HL-60 (cell line): Measurements from ENCODE around the gene PPP1R9B.

Experiments used
- DNase-seq, 2 experiments: peaks; one replicate each; pipeline ENCODE4 v3.0.0-alpha.2; 2010 to 2020; ENCODE audit warnings: low read depth in 1 of 2, low spot score in 1 of 2
- H3K27ac ChIP-seq: fragments of 250-450 bp; sonication (Bioruptor Pico); replicated peaks from 2 replicates; pipeline ENCODE4 v1.5.1; 2020; ENCODE audit warnings: mild to moderate bottlenecking, moderate library complexity
- H3K27me3 ChIP-seq: fragments of 250-450 bp; sonication (Bioruptor Pico); 2 replicates; pipeline ENCODE4 v1.5.1; 2021; ENCODE audit warnings: mild to moderate bottlenecking, moderate library complexity; ENCODE audit not compliant: insufficient read depth, poor library complexity, severe bottlenecking
- H3K4me3 ChIP-seq: replicated peaks from 2 replicates; pipeline ENCODE4 v1.5.1; 2011; ENCODE audit warnings: mild to moderate bottlenecking, control low read depth, low read length; ENCODE audit not compliant: insufficient read depth
- GABPA ChIP-seq: IDR thresholded peaks from 2 replicates; pipeline ENCODE4 v1.6.1; 2012; ENCODE audit warnings: low read depth
- POLR2AphosphoS5 ChIP-seq: IDR thresholded peaks from 2 replicates; pipeline ENCODE4 v1.6.1; 2012; ENCODE audit warnings: low read depth
- REST ChIP-seq: IDR thresholded peaks from 2 replicates; pipeline ENCODE4 v1.6.1; 2012; ENCODE audit warnings: low read depth; ENCODE audit not compliant: insufficient replicate concordance
- SPI1 ChIP-seq: IDR thresholded peaks from 2 replicates; pipeline ENCODE4 v1.6.1; 2012; ENCODE audit warnings: low read depth, mild to moderate bottlenecking, borderline replicate concordance
- TF ChIP-seq, protein P1 (sequence below): IDR thresholded peaks from one replicate; pipeline ENCODE4 v1.5.1; 2011; ENCODE audit warnings: low read length, control low read depth, inconsistent platforms; ENCODE audit not compliant: insufficient read depth

The PPP1R9B gene

GRCh38 chr17:50172130-50172529, 21.7 kb upstream of the PPP1R9B start:
- TF ChIP-seq, protein P1, sequence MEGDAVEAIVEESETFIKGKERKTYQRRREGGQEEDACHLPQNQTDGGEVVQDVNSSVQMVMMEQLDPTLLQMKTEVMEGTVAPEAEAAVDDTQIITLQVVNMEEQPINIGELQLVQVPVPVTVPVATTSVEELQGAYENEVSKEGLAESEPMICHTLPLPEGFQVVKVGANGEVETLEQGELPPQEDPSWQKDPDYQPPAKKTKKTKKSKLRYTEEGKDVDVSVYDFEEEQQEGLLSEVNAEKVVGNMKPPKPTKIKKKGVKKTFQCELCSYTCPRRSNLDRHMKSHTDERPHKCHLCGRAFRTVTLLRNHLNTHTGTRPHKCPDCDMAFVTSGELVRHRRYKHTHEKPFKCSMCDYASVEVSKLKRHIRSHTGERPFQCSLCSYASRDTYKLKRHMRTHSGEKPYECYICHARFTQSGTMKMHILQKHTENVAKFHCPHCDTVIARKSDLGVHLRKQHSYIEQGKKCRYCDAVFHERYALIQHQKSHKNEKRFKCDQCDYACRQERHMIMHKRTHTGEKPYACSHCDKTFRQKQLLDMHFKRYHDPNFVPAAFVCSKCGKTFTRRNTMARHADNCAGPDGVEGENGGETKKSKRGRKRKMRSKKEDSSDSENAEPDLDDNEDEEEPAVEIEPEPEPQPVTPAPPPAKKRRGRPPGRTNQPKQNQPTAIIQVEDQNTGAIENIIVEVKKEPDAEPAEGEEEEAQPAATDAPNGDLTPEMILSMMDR: no peak
- TF ChIP-seq REST: no peak
- TF ChIP-seq POLR2AphosphoS5: no peak
- no peak for TF ChIP-seq SPI1
- no peak for TF ChIP-seq GABPA
- H3K27ac ChIP-seq: no peak overlapping the region

DNA sequence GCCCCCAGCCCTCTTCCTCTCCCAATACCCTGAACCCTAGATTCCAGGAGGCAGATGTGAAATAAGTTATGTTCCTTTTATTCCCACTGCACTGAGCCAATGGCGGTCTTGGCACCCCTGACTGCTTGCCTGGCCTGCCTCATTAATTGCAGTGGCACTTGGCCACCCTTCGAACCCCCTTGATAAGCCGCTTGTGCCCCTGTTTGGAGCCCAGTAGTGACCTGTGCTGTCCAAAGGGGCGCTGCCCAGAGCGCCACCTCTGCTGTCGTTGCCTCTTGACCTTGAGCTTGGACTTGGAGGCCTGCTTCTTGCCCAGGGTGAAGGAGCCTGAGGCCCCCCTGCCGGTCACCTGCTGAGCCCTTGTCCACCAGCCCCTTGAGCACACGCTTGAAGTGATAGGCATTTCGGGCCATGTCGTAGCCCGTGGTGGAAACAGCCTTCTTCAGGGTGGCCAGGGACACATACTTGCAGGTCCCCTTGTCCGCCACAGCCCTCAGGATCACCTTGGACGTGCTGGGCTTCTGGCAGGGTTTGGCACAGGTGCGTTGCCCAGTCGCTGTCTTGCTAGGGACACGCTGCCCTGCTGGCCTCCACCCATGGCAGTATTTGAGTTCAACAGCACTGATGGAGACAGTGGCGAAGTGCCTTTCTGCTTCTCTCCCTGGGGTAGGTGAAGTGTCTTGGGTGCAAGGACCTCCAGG, 21.0 kb upstream of the PPP1R9B start:
- DNase-seq: no peak
- Histone ChIP-seq H3K4me3 (no peak overlapping the region), H3K27me3 (peaks cover 5% of the 10 kb centered on the region), H3K27ac (no peak overlapping the region)
- TF ChIP-seq SPI1 (no peak), REST (no peak), POLR2AphosphoS5 (no peak), GABPA (no peak)
- TF ChIP-seq, protein P1: no peak

More at GRCh38 chr17:50172130-50172529, 21.7 kb upstream of the PPP1R9B start:
- H3K4me3 ChIP-seq: no peak overlapping the region
- peaks cover 5% of the 10 kb centered on the region for H3K27me3 ChIP-seq
- no peak for DNase-seq

- DNase-seq: no peak
- Histone ChIP-seq H3K27me3 (peaks cover 5% of the 10 kb centered on the region), H3K4me3 (no peak overlapping the region), H3K27ac (no peak overlapping the region)
- TF ChIP-seq, protein P1: no peak
- TF ChIP-seq POLR2AphosphoS5: no peak
- no peak for TF ChIP-seq SPI1
- TF ChIP-seq GABPA: no peak
- TF ChIP-seq REST: no peak
These were observed 20.3 kb upstream of the PPP1R9B start for GRCh38 chr17:50170662-50171370.
